Activated CD4-positive, alpha-beta T cell treated with anti-CD3 and anti-CD28 coated beads, Interleukin-2, amount 50 U/mL, for 16 hours (primary cell): Measurements from ENCODE around the gene USP31.

ENCODE experiments used
- DNase-seq: peaks from one replicate; pipeline ENCODE4 v3.0.0-alpha.2; 2020

The USP31 gene

GRCh38 chr16:23092072-23092800, 57.0 kb downstream of the USP31 start:
- no peak for DNase-seq

- DNase-seq = no peak
Measured at GRCh38 chr16:23089111-23089510, 60.1 kb downstream of the USP31 start.

DNA sequence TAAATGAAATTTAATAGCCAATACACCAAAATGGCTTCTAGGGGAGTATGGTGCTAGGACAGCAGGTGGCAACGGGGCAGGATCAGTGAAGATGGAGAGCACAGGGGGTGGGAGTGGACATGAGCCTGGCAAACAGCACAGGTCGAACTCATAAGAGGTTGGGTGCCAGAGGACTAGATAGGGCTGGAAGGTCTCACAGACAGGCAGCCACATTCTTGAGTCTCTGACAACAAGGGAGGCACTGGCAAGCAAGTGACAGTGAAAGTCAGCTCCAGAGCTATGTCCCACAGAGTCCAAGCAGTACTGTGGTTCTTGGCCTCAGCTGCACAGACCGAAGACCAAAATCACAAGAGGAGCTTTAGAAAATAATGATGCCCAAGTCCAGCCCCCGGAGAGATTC, 61.2 kb downstream of the USP31 start:
- DNase-seq = no peak

DNA sequence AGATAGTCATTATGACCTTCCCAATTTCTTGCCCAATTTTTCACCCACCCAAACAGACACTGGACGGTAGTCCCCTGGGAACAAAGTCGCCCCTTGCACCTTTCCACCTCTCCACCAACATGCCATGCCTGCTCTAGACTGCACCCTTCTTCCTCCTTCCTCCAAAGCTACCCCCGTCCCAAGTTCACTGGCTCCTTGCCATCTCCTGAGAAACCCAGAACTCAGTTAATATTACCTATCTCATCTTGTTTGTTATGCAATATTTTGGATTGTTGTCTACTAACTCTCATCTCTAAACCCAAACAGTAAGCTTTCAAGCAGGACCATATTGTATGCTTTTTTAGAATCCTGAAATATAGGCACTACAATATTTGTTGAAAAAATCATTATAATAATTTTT, 63.3 kb downstream of the USP31 start:
- DNase-seq = no peak

- DNase-seq = no peak
Measured at GRCh38 chr16:23082161-23082788, 67.0 kb downstream of the USP31 start.

DNA sequence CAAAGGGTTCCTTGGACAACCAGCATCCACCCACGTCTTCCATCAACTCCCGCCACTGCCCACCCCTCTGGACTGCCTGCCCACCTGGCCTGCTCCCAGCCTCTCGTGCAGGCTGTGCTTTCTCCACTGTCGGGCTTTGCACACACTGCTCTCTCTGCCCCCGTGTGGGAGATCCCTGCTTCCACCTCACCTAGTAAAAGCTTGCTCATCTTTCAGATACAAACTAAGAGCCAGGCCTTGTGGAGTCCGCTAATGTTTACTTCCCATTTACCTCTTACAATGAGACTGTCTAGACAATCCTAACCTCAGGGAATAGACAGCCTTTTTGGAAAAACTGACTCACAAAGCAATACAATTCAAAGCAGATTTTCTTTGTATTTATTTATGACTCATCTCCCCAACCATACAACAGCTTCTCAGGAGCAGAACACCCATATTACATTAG, 67.6 kb downstream of the USP31 start:
- DNase-seq = no peak

- no peak for DNase-seq
Measured at GRCh38 chr16:23080747-23081146, 68.5 kb downstream of the USP31 start.

GRCh38 chr16:23080329-23080728, 68.9 kb downstream of the USP31 start:
- no peak for DNase-seq

GRCh38 chr16:23079675-23080301, 69.5 kb downstream of the USP31 start:
- no peak for DNase-seq

GRCh38 chr16:23074423-23074822, 74.8 kb downstream of the USP31 start:
- DNase-seq = no peak

DNA sequence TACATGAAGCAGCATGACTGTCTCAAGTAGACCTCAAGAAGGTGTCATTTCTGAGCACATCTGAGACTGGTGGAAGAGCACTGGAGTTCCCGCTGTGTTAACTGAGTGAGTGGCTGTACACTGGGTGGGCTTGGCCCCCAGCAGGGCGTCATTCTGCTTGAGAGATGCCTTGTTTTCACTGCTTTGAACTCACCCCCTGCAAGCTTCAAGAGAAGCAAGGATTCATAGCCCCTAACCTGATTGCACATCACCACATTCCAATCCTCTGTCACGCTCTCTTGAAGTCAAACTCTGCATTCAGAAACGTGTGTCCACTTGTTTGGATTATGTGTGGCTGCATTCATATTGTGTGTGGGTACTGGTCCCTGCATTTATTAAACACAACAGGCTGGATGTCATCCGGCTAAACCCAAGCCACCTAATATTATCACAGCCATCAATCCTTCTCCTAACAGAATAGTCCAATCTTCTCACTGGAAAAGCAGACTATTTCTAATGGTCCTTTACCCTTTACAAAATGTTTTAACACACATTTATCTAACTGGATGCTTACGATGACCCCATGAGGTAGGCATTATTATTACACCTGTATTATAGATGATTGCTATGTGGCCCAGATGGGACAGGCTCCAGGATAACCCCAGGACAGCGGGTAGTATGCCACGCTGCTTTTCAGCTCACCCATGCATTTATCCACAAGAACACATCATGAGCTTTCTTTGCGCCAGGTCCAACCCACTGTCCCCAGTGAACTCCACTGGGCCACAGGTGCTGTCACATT, 76.3 kb downstream of the USP31 start:
- DNase-seq = no peak

DNA sequence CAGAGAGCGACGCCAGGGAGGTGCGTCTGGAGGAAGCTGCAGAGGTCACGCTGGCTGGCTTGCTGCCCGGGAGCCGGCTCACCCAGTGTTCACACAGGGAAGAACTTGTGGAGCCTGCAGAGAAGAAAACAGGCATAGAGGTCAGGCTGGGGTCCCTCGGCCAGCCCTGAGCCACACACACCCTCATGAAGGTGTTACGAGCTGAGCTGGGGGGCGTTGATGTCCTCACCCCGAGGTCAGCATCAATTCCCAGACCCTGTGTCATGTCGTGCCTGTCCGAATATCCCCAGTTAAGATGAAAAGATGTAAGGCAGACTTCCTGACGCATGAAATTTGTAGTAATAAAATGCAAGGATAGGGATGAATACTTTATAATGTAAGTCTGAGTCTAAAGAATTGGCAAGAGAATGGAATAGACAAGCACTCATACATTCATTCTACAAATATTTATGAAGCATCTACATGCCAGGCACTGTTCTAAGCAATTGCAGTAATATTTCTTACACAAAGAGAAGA, 77.1 kb downstream of the USP31 start:
- no peak for DNase-seq

GRCh38 chr16:23071196-23072083, 77.8 kb downstream of the USP31 start:
- DNase-seq = no peak

GRCh38 chr16:23069844-23070243, 79.4 kb downstream of the USP31 start:
- DNase-seq = no peak

- DNase-seq = no peak
Measured at GRCh38 chr16:23068079-23068736, 81.0 kb downstream of the USP31 start.

- DNase-seq = no peak
Measured at GRCh38 chr16:23066676-23067075, 82.6 kb downstream of the USP31 start.

GRCh38 chr16:23064639-23065038, 84.6 kb downstream of the USP31 start:
- DNase-seq = peak; percentile 36

- no peak for DNase-seq
Measured at GRCh38 chr16:23062524-23062923, 86.7 kb downstream of the USP31 start.

DNA sequence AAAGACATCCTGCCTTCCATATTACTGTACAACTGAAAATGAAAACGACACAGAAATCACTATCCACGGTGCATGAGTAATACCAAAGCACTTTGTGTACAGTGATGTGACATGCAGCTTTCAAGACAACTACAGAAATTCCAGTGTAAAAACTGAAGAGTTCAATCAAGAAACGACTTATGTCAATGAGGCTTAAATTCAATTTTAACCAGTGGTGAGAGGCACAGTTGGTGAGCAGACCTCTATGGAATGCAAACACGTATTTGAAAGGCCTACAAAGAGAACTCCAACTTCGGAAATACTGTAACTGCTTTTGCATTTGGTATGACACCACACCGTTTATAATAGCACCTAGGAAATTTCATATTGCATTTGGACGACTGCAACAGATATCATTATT, 87.6 kb downstream of the USP31 start:
- DNase-seq = no peak

DNA sequence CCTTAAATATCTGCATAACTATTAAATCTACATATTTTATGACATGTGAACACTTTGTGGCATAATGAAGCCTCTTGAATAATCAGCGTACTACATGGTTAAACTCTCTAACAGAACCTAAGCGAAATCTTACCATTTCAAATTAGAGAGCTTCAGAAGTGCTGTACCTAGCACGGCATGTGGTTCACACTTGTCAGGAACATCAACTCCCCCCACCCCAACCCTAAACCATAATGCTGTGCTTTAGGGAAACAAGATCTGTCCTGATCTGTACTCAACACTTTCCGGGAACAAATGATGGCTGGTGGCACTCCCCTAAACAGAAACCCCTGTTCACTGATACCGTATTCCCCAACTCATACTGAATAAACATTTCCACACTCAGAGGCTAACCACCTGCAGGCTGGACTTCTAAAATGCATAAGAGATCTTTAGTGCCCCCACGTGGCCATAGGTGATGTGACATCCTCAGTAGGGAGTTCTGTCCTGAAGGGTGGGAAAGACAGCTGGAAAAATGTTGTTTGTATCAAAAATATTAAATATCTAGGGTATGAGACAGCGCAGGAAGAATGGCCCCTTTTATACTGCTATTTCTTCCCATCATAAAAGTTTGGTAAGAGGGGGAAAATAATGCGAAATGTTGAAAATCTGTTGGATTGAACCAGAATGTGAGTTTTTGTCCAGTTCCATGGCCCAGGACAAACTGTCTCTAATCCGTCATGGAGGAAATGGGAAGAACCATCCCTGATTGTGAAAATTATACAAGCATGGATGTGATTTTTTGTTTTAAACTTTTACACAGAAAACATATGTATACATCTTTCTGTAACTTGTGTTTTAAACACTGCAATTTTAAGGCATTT, 88.6 kb downstream of the USP31 start:
- peak; percentile 47 for DNase-seq

DNA sequence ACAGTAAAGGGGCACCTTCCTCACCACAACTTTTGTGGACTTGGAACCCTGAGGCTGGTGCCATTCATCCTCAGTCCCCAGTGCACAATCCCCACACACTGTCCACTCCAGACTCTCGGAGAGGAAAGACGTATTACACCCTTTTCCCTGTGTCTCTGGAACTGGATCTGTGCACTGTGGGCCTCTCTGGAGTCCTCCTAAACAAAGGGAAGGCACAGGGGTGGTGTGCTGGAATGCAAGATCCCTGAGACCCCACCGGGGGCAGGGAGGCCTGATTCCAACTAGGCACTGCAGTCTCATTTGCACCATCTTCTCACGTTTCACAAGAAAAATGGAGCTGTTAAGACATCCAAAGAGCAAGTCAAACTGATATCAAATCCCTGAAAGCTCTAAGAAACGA, 89.8 kb downstream of the USP31 start:
- no peak for DNase-seq
